NCI-H226 (cell line): Measurements from ENCODE around the gene ZNF23.

Experiments
- DNase-seq: peaks from one replicate; pipeline ENCODE4 v3.0.0-alpha.2; 2015

The ZNF23 gene

GRCh38 chr16:71426069-71426879, 35.8 kb downstream of the ZNF23 start:
- DNase-seq = no peak

- no peak for DNase-seq
Measured at GRCh38 chr16:71425746-71426068, 36.3 kb downstream of the ZNF23 start.

GRCh38 chr16:71424626-71425025, 37.4 kb downstream of the ZNF23 start:
- no peak for DNase-seq

- DNase-seq = no peak
Measured at GRCh38 chr16:71423865-71424264, 38.2 kb downstream of the ZNF23 start.

GRCh38 chr16:71423016-71423415, 39.0 kb downstream of the ZNF23 start:
- DNase-seq = no peak

- no peak for DNase-seq
Measured at GRCh38 chr16:71421911-71422310, 40.1 kb downstream of the ZNF23 start.

GRCh38 chr16:71414038-71414437, 48.0 kb downstream of the ZNF23 start:
- no peak for DNase-seq

- no peak for DNase-seq
Measured at GRCh38 chr16:71413341-71413740, 48.7 kb downstream of the ZNF23 start.

GRCh38 chr16:71412270-71413160, 49.5 kb downstream of the ZNF23 start:
- DNase-seq = peak; percentile 64

- DNase-seq = no peak
Measured at GRCh38 chr16:71410146-71410545, 51.9 kb downstream of the ZNF23 start.

- DNase-seq = peak; percentile 96
Measured at GRCh38 chr16:71409011-71409775, 52.9 kb downstream of the ZNF23 start.

GRCh38 chr16:71408536-71408935, 53.5 kb downstream of the ZNF23 start:
- peak; percentile 85 for DNase-seq

- no peak for DNase-seq
Measured at GRCh38 chr16:71407731-71408130, 54.3 kb downstream of the ZNF23 start.

GRCh38 chr16:71406724-71407123, 55.3 kb downstream of the ZNF23 start:
- DNase-seq = no peak

GRCh38 chr16:71406316-71406715, 55.7 kb downstream of the ZNF23 start:
- DNase-seq = no peak

GRCh38 chr16:71404364-71404763, 57.7 kb downstream of the ZNF23 start:
- no peak for DNase-seq

GRCh38 chr16:71402674-71403073, 59.4 kb downstream of the ZNF23 start:
- no peak for DNase-seq

- no peak for DNase-seq
Measured at GRCh38 chr16:71402007-71402406, 60.0 kb downstream of the ZNF23 start.

- DNase-seq = peak; percentile 71
Measured at GRCh38 chr16:71399801-71400563, 62.1 kb downstream of the ZNF23 start.
